GM19035 (cell line): Measurements from ENCODE around the gene NUP107.

Experiments
- ATAC-seq: cut with Tn5 transposase; IDR thresholded peaks from one replicate; pipeline ENCODE4 v1.9.1; 2021; ENCODE audit not compliant: unreplicated experiment

Gene NUP107

GRCh38 chr12:68794653-68795251 is 108.0 kb downstream of the NUP107 start:
- ATAC-seq, result no peak
